ENCODE data around the gene SLC22A2. TPM values are rescaled to one million over a fixed set of nuclear protein-coding genes. Genes with fewer than 3 reads are reported as not detected.

SLC22A2 gene
- total RNA-seq, 1 experiment from 2014 or later: not detected

DNA sequence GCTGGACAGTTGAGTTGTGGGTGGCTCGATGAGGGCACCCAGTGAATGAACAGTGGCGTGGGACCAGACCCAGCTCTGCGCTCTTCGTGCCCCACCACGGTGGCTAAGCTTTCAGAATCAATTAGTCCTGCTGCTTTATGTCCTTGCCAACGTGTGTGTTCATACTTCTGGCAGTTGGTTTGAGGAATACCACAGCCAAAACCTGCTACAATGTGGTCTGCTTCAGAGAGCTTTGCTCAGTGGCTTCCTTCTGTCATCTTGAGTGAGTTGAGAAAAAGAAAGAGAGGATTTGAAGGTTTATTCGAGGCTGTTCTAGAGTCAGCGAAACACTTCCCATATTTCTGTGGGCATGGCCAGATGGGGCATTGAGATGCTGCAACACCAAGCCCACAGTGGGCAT, 39.5 kb upstream of the SLC22A2 start:
- no peaks in the 10 kb centered on the region for H3K36me3 ChIP-seq (ENCODE audit: control insufficient read depth, insufficient read depth, low read length)
- no peak overlapping the region for H3K27ac Mint-ChIP-seq (ENCODE audit: unreplicated experiment)
- CTCF ChIA-PET: interaction anchor here (1.8 to 3.7 kb wide), 2 partner anchors 77 to 160 kb away, joined by 8 to 29 read pairs; no protein-coding TSS in a partner anchor
- H3K27me3 ChIP-seq (replicated peaks; ENCODE audit: control insufficient read depth, insufficient read depth, low read length): no peaks in the 10 kb centered on the region
- no peaks in the 10 kb centered on the region for H3K36me3 Mint-ChIP-seq (ENCODE audit: insufficient read depth, unreplicated experiment)
- POLR2A ChIA-PET: no interaction called here
- H3K27me3 Mint-ChIP-seq (ENCODE audit: insufficient read depth, unreplicated experiment): no peaks in the 10 kb centered on the region
- intact Hi-C loops (cut with micrococcal nuclease; ENCODE audit: unreplicated experiment): no loop called here
- H3K4me1 ChIP-seq: no peaks in the 10 kb centered on the region
- TF ChIP-seq, protein P1, sequence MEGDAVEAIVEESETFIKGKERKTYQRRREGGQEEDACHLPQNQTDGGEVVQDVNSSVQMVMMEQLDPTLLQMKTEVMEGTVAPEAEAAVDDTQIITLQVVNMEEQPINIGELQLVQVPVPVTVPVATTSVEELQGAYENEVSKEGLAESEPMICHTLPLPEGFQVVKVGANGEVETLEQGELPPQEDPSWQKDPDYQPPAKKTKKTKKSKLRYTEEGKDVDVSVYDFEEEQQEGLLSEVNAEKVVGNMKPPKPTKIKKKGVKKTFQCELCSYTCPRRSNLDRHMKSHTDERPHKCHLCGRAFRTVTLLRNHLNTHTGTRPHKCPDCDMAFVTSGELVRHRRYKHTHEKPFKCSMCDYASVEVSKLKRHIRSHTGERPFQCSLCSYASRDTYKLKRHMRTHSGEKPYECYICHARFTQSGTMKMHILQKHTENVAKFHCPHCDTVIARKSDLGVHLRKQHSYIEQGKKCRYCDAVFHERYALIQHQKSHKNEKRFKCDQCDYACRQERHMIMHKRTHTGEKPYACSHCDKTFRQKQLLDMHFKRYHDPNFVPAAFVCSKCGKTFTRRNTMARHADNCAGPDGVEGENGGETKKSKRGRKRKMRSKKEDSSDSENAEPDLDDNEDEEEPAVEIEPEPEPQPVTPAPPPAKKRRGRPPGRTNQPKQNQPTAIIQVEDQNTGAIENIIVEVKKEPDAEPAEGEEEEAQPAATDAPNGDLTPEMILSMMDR (IDR thresholded peaks at IDR 0.05; ENCODE audit: insufficient read depth in 1 of 2, low read depth in 1 of 2, low read length in 1 of 2, severe bottlenecking in 1 of 2, unreplicated experiment in 1 of 2): no peak
- DNase-seq: no peak
- H3K4me3 Mint-ChIP-seq (ENCODE audit: unreplicated experiment): no peak overlapping the region
- peaks cover 13% of the 10 kb centered on the region for H3K9me3 Mint-ChIP-seq (ENCODE audit: unreplicated experiment)
- BruUV-seq (replicated peaks): no TSS peak
- H3K4me3 ChIP-seq (ENCODE audit: low read depth, low read length): no peak overlapping the region
- peaks cover 7% of the 10 kb centered on the region for H3K4me1 Mint-ChIP-seq (ENCODE audit: low read depth, unreplicated experiment)
- peaks cover 3% of the 10 kb centered on the region; the same call in 1 of the 2 replicates for H3K9me3 ChIP-seq

DNA sequence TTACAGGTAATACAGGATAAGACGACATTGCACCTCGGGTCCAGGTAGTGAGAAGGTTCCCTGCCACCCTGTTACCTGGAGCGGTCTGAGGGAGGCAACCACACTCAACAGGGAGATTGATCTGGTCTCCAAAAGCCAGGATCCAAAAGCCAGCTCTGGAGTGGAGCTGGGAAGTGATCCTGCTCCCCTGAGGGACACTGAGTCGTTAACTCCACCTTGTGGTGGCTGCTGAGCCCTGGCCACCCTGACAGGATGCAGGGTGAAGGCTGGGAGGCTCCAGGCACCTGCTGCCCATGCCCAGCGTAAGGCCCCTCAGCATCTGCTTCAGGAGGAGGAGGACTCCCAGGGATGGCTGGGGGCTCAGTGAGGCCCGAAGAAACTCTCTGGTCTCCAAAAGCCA, 38.7 kb upstream of the SLC22A2 start:
- ChIA-PET POLR2A (no interaction called here), CTCF (interaction anchor here (1.0 to 3.7 kb wide), 3 partner anchors 76 to 209 kb away, joined by 4 to 29 read pairs (median 8); no protein-coding TSS in a partner anchor)
- Mint-ChIP-seq H3K27me3 (ENCODE audit: insufficient read depth, unreplicated experiment) (no peaks in the 10 kb centered on the region), H3K27ac (ENCODE audit: unreplicated experiment) (no peak overlapping the region), H3K36me3 (ENCODE audit: insufficient read depth, unreplicated experiment) (no peaks in the 10 kb centered on the region), H3K4me3 (ENCODE audit: unreplicated experiment) (no peak overlapping the region), H3K9me3 (ENCODE audit: unreplicated experiment) (peaks cover 5% of the 10 kb centered on the region), H3K4me1 (ENCODE audit: low read depth, unreplicated experiment) (peaks cover 1% of the 10 kb centered on the region)
- no peaks in the 10 kb centered on the region for H3K27me3 ChIP-seq (replicated peaks; ENCODE audit: control insufficient read depth, insufficient read depth, low read length)
- no peaks in the 10 kb centered on the region for H3K36me3 ChIP-seq (ENCODE audit: control insufficient read depth, insufficient read depth, low read length)
- peak in 1 of 2 experiments; percentile 47 for DNase-seq
- no peak overlapping the region for H3K4me3 ChIP-seq (ENCODE audit: low read depth, low read length)
- no TSS peak for BruUV-seq (replicated peaks)
- H3K4me1 ChIP-seq: no peaks in the 10 kb centered on the region
- TF ChIP-seq, protein P1 (IDR thresholded peaks at IDR 0.05; ENCODE audit: insufficient read depth in 1 of 2, low read depth in 1 of 2, low read length in 1 of 2, severe bottlenecking in 1 of 2, unreplicated experiment in 1 of 2): peak in 1 of 2 experiments; percentile 70
- H3K9me3 ChIP-seq: no peaks in the 10 kb centered on the region
- intact Hi-C loops (cut with micrococcal nuclease; ENCODE audit: unreplicated experiment): loop anchor here (1.0 kb wide), 2 partner anchors 76 to 159 kb away; no protein-coding TSS in a partner anchor

DNA sequence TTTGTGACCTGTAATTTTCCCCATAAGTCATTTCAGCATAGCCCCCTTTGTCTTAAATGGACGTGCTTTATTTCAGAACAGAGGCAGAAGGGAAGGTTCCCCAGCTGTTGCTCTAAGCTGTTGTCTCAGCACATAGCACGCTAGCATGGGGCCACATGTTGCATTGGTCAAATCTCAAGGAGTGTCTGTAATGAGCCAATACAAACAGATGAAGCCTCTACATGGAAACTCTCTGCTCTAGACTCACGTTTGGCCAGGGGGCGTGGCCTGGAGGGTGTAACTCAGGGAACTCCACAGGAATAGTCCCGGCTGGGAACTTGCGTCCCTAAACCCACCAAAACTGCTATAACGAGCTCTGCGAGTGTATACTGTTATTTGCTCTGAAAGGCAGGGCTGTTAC, 35.2 kb upstream of the SLC22A2 start:
- no peaks in the 10 kb centered on the region for H3K9me3 Mint-ChIP-seq (ENCODE audit: unreplicated experiment)
- H3K36me3 ChIP-seq (ENCODE audit: control insufficient read depth, insufficient read depth, low read length): no peaks in the 10 kb centered on the region
- H3K27ac Mint-ChIP-seq (ENCODE audit: unreplicated experiment): no peak overlapping the region
- H3K4me1 ChIP-seq: no peaks in the 10 kb centered on the region
- no peaks in the 10 kb centered on the region for H3K36me3 Mint-ChIP-seq (ENCODE audit: insufficient read depth, unreplicated experiment)
- no peak overlapping the region for H3K4me3 Mint-ChIP-seq (ENCODE audit: unreplicated experiment)
- peaks cover 2% of the 10 kb centered on the region for H3K4me1 Mint-ChIP-seq (ENCODE audit: low read depth, unreplicated experiment)
- H3K4me3 ChIP-seq (ENCODE audit: low read depth, low read length): no peak overlapping the region
- H3K9me3 ChIP-seq: no peaks in the 10 kb centered on the region
- intact Hi-C loops (cut with micrococcal nuclease; ENCODE audit: unreplicated experiment): no loop called here
- no TSS peak for BruUV-seq (replicated peaks)
- ChIA-PET CTCF (no interaction called here), POLR2A (no interaction called here)
- no peaks in the 10 kb centered on the region for H3K27me3 ChIP-seq (replicated peaks; ENCODE audit: control insufficient read depth, insufficient read depth, low read length)
- TF ChIP-seq, protein P1 (IDR thresholded peaks at IDR 0.05; ENCODE audit: insufficient read depth in 1 of 2, low read depth in 1 of 2, low read length in 1 of 2, severe bottlenecking in 1 of 2, unreplicated experiment in 1 of 2): no peak
- no peaks in the 10 kb centered on the region for H3K27me3 Mint-ChIP-seq (ENCODE audit: insufficient read depth, unreplicated experiment)
- DNase-seq: peak in 1 of 2 experiments; percentile 8

Measured in Caco-2 (cell line).